Left ventricle myocardium inferior (tissue), 1 donor: Measurements from ENCODE around the gene DDR1. TPM values are rescaled to one million over a fixed set of nuclear protein-coding genes. Genes with fewer than 3 reads are reported as not detected.

Source experiments
- DNase-seq: peaks from one replicate; pipeline ENCODE4 v3.0.0-alpha.2; 2020
- H3K27ac ChIP-seq: fragments of 200-600 bp; replicated peaks from 2 replicates; pipeline ENCODE4 v1.8.0; 2021
- H3K27me3 ChIP-seq: fragments of 200-600 bp; 2 replicates; pipeline ENCODE4 v1.8.0; 2021; ENCODE audit warnings: low read depth
- H3K36me3 ChIP-seq: fragments of 200-600 bp; 2 replicates; pipeline ENCODE4 v1.8.0; 2021
- H3K4me1 ChIP-seq: fragments of 200-600 bp; 2 replicates; pipeline ENCODE4 v1.8.0; 2021
- H3K4me3 ChIP-seq: fragments of 200-600 bp; 2 replicates; pipeline ENCODE4 v1.8.0; 2021; ENCODE audit warnings: mild to moderate bottlenecking, moderate library complexity
- H3K9me3 ChIP-seq: fragments of 200-600 bp; replicated peaks from 2 replicates; pipeline ENCODE4 v1.8.0; 2021
- intact Hi-C: fragments of 100-400 bp; cut with micrococcal nuclease; formaldehyde crosslinking; loops from one replicate; pipeline ENCODE4 v1.11.0; 2022
- microRNA-seq: library from miRNA; unstranded; fragments of <30 nt; microRNA quantifications from one replicate; pipeline ENCODE4 v1.2.0, GENCODE V29; 2020
- total RNA-seq: library from RNA; stranded (reverse); fragmentation: NEBNext Ultra II Directional; extraction: Animal tissue kit (Norgen Biotek cat#: 25700); gene quantifications from one replicate; pipeline ENCODE4 v1.2.1, GENCODE V29; 2021
- TF ChIP-seq, protein P1 (sequence below): fragments of 200-600 bp; IDR thresholded peaks from 2 replicates; pipeline ENCODE4 v1.8.0; 2021; ENCODE audit warnings: antibody characterized with exemption, mild to moderate bottlenecking, borderline replicate concordance
- donor health status: DM: no; HTN: yes; CAD: no; lungs with severe emphysema.

DDR1 gene
- total RNA-seq, 1 donor from 2014 or later = 28.2 TPM

- H3K27ac ChIP-seq = no peak overlapping the region
- DNase-seq = no peak
- TF ChIP-seq, protein P1, sequence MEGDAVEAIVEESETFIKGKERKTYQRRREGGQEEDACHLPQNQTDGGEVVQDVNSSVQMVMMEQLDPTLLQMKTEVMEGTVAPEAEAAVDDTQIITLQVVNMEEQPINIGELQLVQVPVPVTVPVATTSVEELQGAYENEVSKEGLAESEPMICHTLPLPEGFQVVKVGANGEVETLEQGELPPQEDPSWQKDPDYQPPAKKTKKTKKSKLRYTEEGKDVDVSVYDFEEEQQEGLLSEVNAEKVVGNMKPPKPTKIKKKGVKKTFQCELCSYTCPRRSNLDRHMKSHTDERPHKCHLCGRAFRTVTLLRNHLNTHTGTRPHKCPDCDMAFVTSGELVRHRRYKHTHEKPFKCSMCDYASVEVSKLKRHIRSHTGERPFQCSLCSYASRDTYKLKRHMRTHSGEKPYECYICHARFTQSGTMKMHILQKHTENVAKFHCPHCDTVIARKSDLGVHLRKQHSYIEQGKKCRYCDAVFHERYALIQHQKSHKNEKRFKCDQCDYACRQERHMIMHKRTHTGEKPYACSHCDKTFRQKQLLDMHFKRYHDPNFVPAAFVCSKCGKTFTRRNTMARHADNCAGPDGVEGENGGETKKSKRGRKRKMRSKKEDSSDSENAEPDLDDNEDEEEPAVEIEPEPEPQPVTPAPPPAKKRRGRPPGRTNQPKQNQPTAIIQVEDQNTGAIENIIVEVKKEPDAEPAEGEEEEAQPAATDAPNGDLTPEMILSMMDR = no peak
- no peaks in the 10 kb centered on the region for H3K36me3 ChIP-seq
- H3K4me1 ChIP-seq = peaks cover 11% of the 10 kb centered on the region
- no peaks in the 10 kb centered on the region for H3K27me3 ChIP-seq
- H3K9me3 ChIP-seq = no peaks in the 10 kb centered on the region
- H3K4me3 ChIP-seq = no peak overlapping the region
- intact Hi-C loops = no loop called here
These were observed 59.7 kb downstream of the DDR1 start for GRCh38 chr6:30944051-30944450.

DNA sequence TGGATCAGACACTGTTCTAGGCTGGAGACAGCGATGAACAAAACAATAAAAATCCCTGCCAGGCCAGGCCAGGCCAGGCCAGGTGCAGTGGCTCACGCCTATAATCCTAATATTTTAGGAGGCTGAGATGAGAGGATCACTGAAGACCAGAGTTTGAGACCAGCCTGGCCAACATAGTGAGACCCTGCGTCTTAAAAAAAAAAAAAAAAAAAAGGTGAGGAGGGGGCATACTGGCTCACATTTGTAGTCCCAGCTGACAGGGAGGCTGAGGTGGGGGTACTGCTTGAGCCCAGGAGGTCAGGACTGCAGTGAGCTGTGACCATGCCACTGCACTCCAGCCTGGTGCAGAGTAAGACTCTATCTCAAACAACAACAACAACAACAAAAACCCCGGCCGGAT lies 61.0 kb downstream of the DDR1 start:
- Histone ChIP-seq H3K9me3 (no peaks in the 10 kb centered on the region), H3K4me1 (peaks cover 11% of the 10 kb centered on the region), H3K4me3 (no peak overlapping the region), H3K27me3 (no peaks in the 10 kb centered on the region), H3K27ac (no peak overlapping the region), H3K36me3 (no peaks in the 10 kb centered on the region)
- intact Hi-C loops = no loop called here
- TF ChIP-seq, protein P1 = no peak
- no peak for DNase-seq

- H3K27me3 ChIP-seq = no peaks in the 10 kb centered on the region
- H3K4me3 ChIP-seq = no peak overlapping the region
- DNase-seq = no peak
- TF ChIP-seq, protein P1 = no peak
- no peaks in the 10 kb centered on the region for H3K36me3 ChIP-seq
- intact Hi-C loops = no loop called here
- H3K9me3 ChIP-seq = no peaks in the 10 kb centered on the region
- H3K27ac ChIP-seq = no peak overlapping the region
- H3K4me1 ChIP-seq = peaks cover 9% of the 10 kb centered on the region
These were observed 62.9 kb downstream of the DDR1 start for GRCh38 chr6:30947231-30947630.

- H3K4me3 ChIP-seq = no peak overlapping the region
- H3K4me1 ChIP-seq = no peaks in the 10 kb centered on the region
- no peaks in the 10 kb centered on the region for H3K9me3 ChIP-seq
- TF ChIP-seq, protein P1 = no peak
- no peaks in the 10 kb centered on the region for H3K27me3 ChIP-seq
- H3K27ac ChIP-seq = no peak overlapping the region
- intact Hi-C loops = no loop called here
- no peaks in the 10 kb centered on the region for H3K36me3 ChIP-seq
- DNase-seq = no peak
These were observed 64.5 kb downstream of the DDR1 start for GRCh38 chr6:30948811-30949210.

Small RNA genes lying within 50 kb of the gene (microRNA-seq; reads per million reads assigned to microRNA genes)
- gene MIR4640 = not detected

Other genes with a start within 250 kb of the DDR1 start
- 57.3 TPM for gene C6orf136, start 237.4 kb upstream of the DDR1 start, total RNA-seq
- gene DHX16, start 211.5 kb upstream of the DDR1 start, total RNA-seq = 22.1 TPM
- gene PPP1R18, start 197.9 kb upstream of the DDR1 start, total RNA-seq = 14.5 TPM
- 3.7 TPM for gene NRM, start 193.5 kb upstream of the DDR1 start, total RNA-seq
- 14.1 TPM for gene MDC1, start 167.2 kb upstream of the DDR1 start, total RNA-seq
- gene TUBB, start 164.2 kb upstream of the DDR1 start, total RNA-seq = 187 TPM
- gene FLOT1, start 141.8 kb upstream of the DDR1 start, total RNA-seq = 223 TPM
- 41.4 TPM for gene IER3, start 140.0 kb upstream of the DDR1 start, total RNA-seq
- 23.0 TPM for gene GTF2H4, start 23.7 kb downstream of the DDR1 start, total RNA-seq
- gene VARS2, start 29.7 kb downstream of the DDR1 start, total RNA-seq = 21.0 TPM
- not detected for gene SFTA2, start 47.7 kb downstream of the DDR1 start, total RNA-seq
- not detected for gene MUCL3, start 56.5 kb downstream of the DDR1 start, total RNA-seq
- not detected for gene MUC21, start 99.2 kb downstream of the DDR1 start, total RNA-seq
- gene MUC22, start 126.0 kb downstream of the DDR1 start, total RNA-seq = 0.08 TPM
- gene C6orf15, start 228.1 kb downstream of the DDR1 start, total RNA-seq = not detected
- 4.7 TPM for gene PSORS1C1, start 230.3 kb downstream of the DDR1 start, total RNA-seq
- not detected for gene CDSN, start 235.9 kb downstream of the DDR1 start, total RNA-seq